Measurements from ENCODE around the gene RBMS3. TPM values are rescaled to one million over a fixed set of nuclear protein-coding genes. Genes with fewer than 3 reads are reported as not detected.

RBMS3 gene
- total RNA-seq, 1 donor = 81.1 TPM

- no peaks in the 10 kb centered on the region for H3K36me3 ChIP-seq (ENCODE audit: insufficient read depth, low read length)
- H3K79me2 ChIP-seq (ENCODE audit: insufficient read depth, low read length) = no peaks in the 10 kb centered on the region
- no peak overlapping the region for H3K27ac ChIP-seq (ENCODE audit: low read depth, low read length)
- no peak for TF ChIP-seq CTCF (IDR thresholded peaks at IDR 0.05; ENCODE audit: extremely low read depth, low read depth, low read length)
- H2AFZ ChIP-seq (ENCODE audit: low read length) = no peak overlapping the region
- H3K4me3 ChIP-seq (ENCODE audit: insufficient read depth, low read length) = no peak overlapping the region
- H3K27me3 ChIP-seq (ENCODE audit: insufficient read depth, low read length) = no peaks in the 10 kb centered on the region
- no peaks in the 10 kb centered on the region for H3K4me1 ChIP-seq (ENCODE audit: insufficient read depth, low read length)
- DNase-seq (ENCODE audit: insufficient read length, low spot score, missing footprints) = no peak
- no peaks in the 10 kb centered on the region for H4K20me1 ChIP-seq (ENCODE audit: insufficient read depth, low read length)
- no peak overlapping the region for H3K4me2 ChIP-seq (ENCODE audit: insufficient read depth, low read length)
- H3K9me3 ChIP-seq (ENCODE audit: low read depth, low read length) = no peaks in the 10 kb centered on the region
These were observed 13.6 kb upstream of the RBMS3 start for GRCh38 chr3:29267226-29267625.

GRCh38 chr3:29268651-29269050, 12.2 kb upstream of the RBMS3 start:
- H3K9me3 ChIP-seq (ENCODE audit: low read depth, low read length) = no peaks in the 10 kb centered on the region
- H4K20me1 ChIP-seq (ENCODE audit: insufficient read depth, low read length) = no peaks in the 10 kb centered on the region
- H3K27ac ChIP-seq (ENCODE audit: low read depth, low read length) = no peak overlapping the region
- no peaks in the 10 kb centered on the region for H3K27me3 ChIP-seq (ENCODE audit: insufficient read depth, low read length)
- TF ChIP-seq CTCF (IDR thresholded peaks at IDR 0.05; ENCODE audit: extremely low read depth, low read depth, low read length) = no peak
- H3K4me1 ChIP-seq (ENCODE audit: insufficient read depth, low read length) = no peaks in the 10 kb centered on the region
- H3K79me2 ChIP-seq (ENCODE audit: insufficient read depth, low read length) = no peaks in the 10 kb centered on the region
- H2AFZ ChIP-seq (ENCODE audit: low read length) = no peak overlapping the region
- no peak overlapping the region for H3K4me2 ChIP-seq (ENCODE audit: insufficient read depth, low read length)
- no peak overlapping the region for H3K4me3 ChIP-seq (ENCODE audit: insufficient read depth, low read length)
- H3K36me3 ChIP-seq (ENCODE audit: insufficient read depth, low read length) = no peaks in the 10 kb centered on the region
- DNase-seq (ENCODE audit: insufficient read length, low spot score, missing footprints) = no peak

GRCh38 chr3:29270752-29271151, 10.1 kb upstream of the RBMS3 start:
- TF ChIP-seq CTCF (IDR thresholded peaks at IDR 0.05; ENCODE audit: extremely low read depth, low read depth, low read length) = no peak
- H4K20me1 ChIP-seq (ENCODE audit: insufficient read depth, low read length) = no peaks in the 10 kb centered on the region
- no peaks in the 10 kb centered on the region for H3K4me1 ChIP-seq (ENCODE audit: insufficient read depth, low read length)
- DNase-seq (ENCODE audit: insufficient read length, low spot score, missing footprints) = no peak
- no peak overlapping the region for H3K4me2 ChIP-seq (ENCODE audit: insufficient read depth, low read length)
- no peak overlapping the region for H3K4me3 ChIP-seq (ENCODE audit: insufficient read depth, low read length)
- no peaks in the 10 kb centered on the region for H3K79me2 ChIP-seq (ENCODE audit: insufficient read depth, low read length)
- H3K27ac ChIP-seq (ENCODE audit: low read depth, low read length) = no peak overlapping the region
- H2AFZ ChIP-seq (ENCODE audit: low read length) = no peak overlapping the region
- no peaks in the 10 kb centered on the region for H3K9me3 ChIP-seq (ENCODE audit: low read depth, low read length)
- no peaks in the 10 kb centered on the region for H3K27me3 ChIP-seq (ENCODE audit: insufficient read depth, low read length)
- H3K36me3 ChIP-seq (ENCODE audit: insufficient read depth, low read length) = no peaks in the 10 kb centered on the region

- Histone ChIP-seq H3K4me2 (ENCODE audit: insufficient read depth, low read length) (no peak overlapping the region), H3K9me3 (ENCODE audit: low read depth, low read length) (no peaks in the 10 kb centered on the region), H3K27ac (ENCODE audit: low read depth, low read length) (no peak overlapping the region), H3K27me3 (ENCODE audit: insufficient read depth, low read length) (no peaks in the 10 kb centered on the region), H3K4me3 (ENCODE audit: insufficient read depth, low read length) (no peak overlapping the region), H3K79me2 (ENCODE audit: insufficient read depth, low read length) (no peaks in the 10 kb centered on the region), H3K4me1 (ENCODE audit: insufficient read depth, low read length) (no peaks in the 10 kb centered on the region), H2AFZ (ENCODE audit: low read length) (no peak overlapping the region), H3K36me3 (ENCODE audit: insufficient read depth, low read length) (no peaks in the 10 kb centered on the region), H4K20me1 (ENCODE audit: insufficient read depth, low read length) (no peaks in the 10 kb centered on the region)
- DNase-seq (ENCODE audit: insufficient read length, low spot score, missing footprints) = no peak
- TF ChIP-seq CTCF (IDR thresholded peaks at IDR 0.05; ENCODE audit: extremely low read depth, low read depth, low read length) = no peak
These were observed 9.4 kb upstream of the RBMS3 start for GRCh38 chr3:29271475-29271874.

All from osteoblast (primary cell).